Body of pancreas (tissue), 4 donors: Measurements from ENCODE around the gene PARP8. TPM values are rescaled to one million over a fixed set of nuclear protein-coding genes. Genes with fewer than 3 reads are reported as not detected.

Source experiments
- ATAC-seq: fragments of 150-250 bp; one replicate; pipeline ENCODE4 v1.9.1; 2016
- DNase-seq, 4 donors: peaks; one replicate each; pipeline ENCODE4 v3.0.0-alpha.2; 2019
- H3K27ac ChIP-seq, 4 donors: fragments of 200-600 bp; sonication (generic); 1 replicate in 3 of 4; 2 replicates in 1 of 4; pipeline versions ENCODE4 v1.5.1 to v1.6.1; 2016 to 2019; ENCODE audit warnings: mild to moderate bottlenecking in 1 of 4, mixed read lengths in 1 of 4, moderate library complexity in 1 of 4
- H3K27me3 ChIP-seq, 2 donors: fragments of 200-600 bp; sonication (generic); one replicate each; pipeline ENCODE4 v1.6.0; 2016; ENCODE audit warnings: mild to moderate bottlenecking in 1 of 2
- H3K36me3 ChIP-seq, 2 donors: fragments of 200-600 bp; sonication (generic); replicated peaks in 1 of 2; 2 replicates each; pipeline ENCODE4 v1.5.1; 2016; ENCODE audit warnings: low read depth in 2 of 2; ENCODE audit not compliant: insufficient read depth in 1 of 2
- H3K4me1 ChIP-seq: fragments of 200-600 bp; sonication (generic); one replicate; pipeline ENCODE4 v1.6.0; 2016
- H3K4me3 ChIP-seq, 2 donors: fragments of 200-600 bp; sonication (generic); 1 replicate in 1 of 2; 2 replicates in 1 of 2; pipeline ENCODE4 v1.5.1; 2016 to 2019
- H3K9me3 ChIP-seq, 3 donors: fragments of 200-600 bp; sonication (generic); 1 replicate in 2 of 3; 2 replicates in 1 of 3; pipeline ENCODE4 v1.5.1; 2016
- POLR2A ChIP-seq, 3 donors: fragments of 450-650 bp; IDR thresholded peaks; one replicate each; pipeline ENCODE4 v1.6.1; 2016; ENCODE audit warnings: antibody characterized with exemption in 3 of 3, mild to moderate bottlenecking in 2 of 3
- WGBS, 2 donors: methylation state at CpG; one replicate each; pipeline ENCODE4 v1.1.5; 2017; 5-methylcytosine and 5-hydroxymethylcytosine counted together
- intact Hi-C: fragments of 100-400 bp; cut with DNase I; formaldehyde crosslinking; loops from one replicate; pipeline ENCODE4 v1.15.1; 2023
- total RNA-seq, 2 donors: library from RNA; depleted of rRNA; stranded (reverse); fragments of >200 nt; gene quantifications; one replicate each; pipeline ENCODE4 v1.1.0, GENCODE V29; 2016
- TF ChIP-seq, protein P1 (sequence below), 7 experiments: fragments of 450-650 bp in 4 of 7; fragments of 200-600 bp in 3 of 7; sonication (generic) in 3 of 7; IDR thresholded peaks; one replicate each; pipeline ENCODE4 v1.5.1; 2016 to 2019; ENCODE audit warnings: antibody characterized with exemption in 7 of 7

The PARP8 gene
- total RNA-seq, 2 donors from 2014 or later: 13.5 to 17.9 TPM

GRCh38 chr5:50700706-50701105, 34.3 kb downstream of the PARP8 start:
- no peak for ATAC-seq
- Histone ChIP-seq H3K9me3 (no peaks in the 10 kb centered on the region), H3K36me3 (no peaks in the 10 kb centered on the region), H3K27ac (no peak overlapping the region), H3K27me3 (no peaks in the 10 kb centered on the region), H3K4me1 (peaks cover 9% of the 10 kb centered on the region), H3K4me3 (no peak overlapping the region)
- DNase-seq: no peak
- WGBS, 2 donors: 87 to 89% methylated on average over 4 of the region's 4 CpGs
- TF ChIP-seq, protein P1, sequence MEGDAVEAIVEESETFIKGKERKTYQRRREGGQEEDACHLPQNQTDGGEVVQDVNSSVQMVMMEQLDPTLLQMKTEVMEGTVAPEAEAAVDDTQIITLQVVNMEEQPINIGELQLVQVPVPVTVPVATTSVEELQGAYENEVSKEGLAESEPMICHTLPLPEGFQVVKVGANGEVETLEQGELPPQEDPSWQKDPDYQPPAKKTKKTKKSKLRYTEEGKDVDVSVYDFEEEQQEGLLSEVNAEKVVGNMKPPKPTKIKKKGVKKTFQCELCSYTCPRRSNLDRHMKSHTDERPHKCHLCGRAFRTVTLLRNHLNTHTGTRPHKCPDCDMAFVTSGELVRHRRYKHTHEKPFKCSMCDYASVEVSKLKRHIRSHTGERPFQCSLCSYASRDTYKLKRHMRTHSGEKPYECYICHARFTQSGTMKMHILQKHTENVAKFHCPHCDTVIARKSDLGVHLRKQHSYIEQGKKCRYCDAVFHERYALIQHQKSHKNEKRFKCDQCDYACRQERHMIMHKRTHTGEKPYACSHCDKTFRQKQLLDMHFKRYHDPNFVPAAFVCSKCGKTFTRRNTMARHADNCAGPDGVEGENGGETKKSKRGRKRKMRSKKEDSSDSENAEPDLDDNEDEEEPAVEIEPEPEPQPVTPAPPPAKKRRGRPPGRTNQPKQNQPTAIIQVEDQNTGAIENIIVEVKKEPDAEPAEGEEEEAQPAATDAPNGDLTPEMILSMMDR (IDR thresholded peaks at IDR 0.05): no peak
- no peak for TF ChIP-seq POLR2A (IDR thresholded peaks at IDR 0.05)
- intact Hi-C loops: no loop called here

- Histone ChIP-seq H3K27me3 (no peaks in the 10 kb centered on the region), H3K4me3 (no peak overlapping the region), H3K4me1 (peaks cover 9% of the 10 kb centered on the region), H3K27ac (no peak overlapping the region), H3K9me3 (no peaks in the 10 kb centered on the region), H3K36me3 (no peaks in the 10 kb centered on the region)
- no peak for TF ChIP-seq POLR2A (IDR thresholded peaks at IDR 0.05)
- TF ChIP-seq, protein P1 (IDR thresholded peaks at IDR 0.05): no peak
- DNase-seq (no peak), ATAC-seq (no peak)
- 76 to 88% methylated on average over 9 of the region's 9 CpGs for WGBS, 2 donors
- intact Hi-C loops: no loop called here
These were observed 36.4 kb downstream of the PARP8 start for GRCh38 chr5:50702615-50703366.

- H3K27me3 ChIP-seq: no peaks in the 10 kb centered on the region
- 91 to 92% methylated on average over 1 of the region's 1 CpG for WGBS, 2 donors
- TF ChIP-seq, protein P1 (IDR thresholded peaks at IDR 0.05): no peak
- no peak for TF ChIP-seq POLR2A (IDR thresholded peaks at IDR 0.05)
- no peak overlapping the region for H3K4me3 ChIP-seq
- intact Hi-C loops: no loop called here
- no peaks in the 10 kb centered on the region for H3K9me3 ChIP-seq
- no peaks in the 10 kb centered on the region for H3K36me3 ChIP-seq
- H3K27ac ChIP-seq: no peak overlapping the region
- H3K4me1 ChIP-seq: peaks cover 9% of the 10 kb centered on the region
- DNase-seq: no peak
- no peak for ATAC-seq
These were observed 36.9 kb downstream of the PARP8 start for GRCh38 chr5:50703367-50703666.

DNA sequence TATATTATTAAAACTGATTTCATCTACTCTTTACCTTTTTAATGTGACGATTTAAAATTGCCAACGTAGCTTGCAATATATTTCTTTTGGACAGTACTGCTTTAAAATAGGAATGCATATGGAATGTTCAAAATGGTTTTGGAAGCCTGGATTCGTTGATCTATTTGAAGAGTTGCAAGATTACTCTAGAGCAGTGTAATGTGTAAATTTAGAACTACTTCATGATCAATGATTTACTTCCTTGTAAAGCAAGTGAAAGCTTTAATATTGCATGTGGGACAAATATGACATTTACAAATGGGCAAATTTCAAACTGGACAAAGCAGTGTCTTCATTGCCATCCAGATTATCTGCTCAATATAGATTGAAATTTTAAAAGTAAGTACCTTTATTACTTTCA, 38.3 kb downstream of the PARP8 start:
- Histone ChIP-seq H3K4me1 (peaks cover 9% of the 10 kb centered on the region), H3K27me3 (no peaks in the 10 kb centered on the region), H3K4me3 (no peak overlapping the region), H3K36me3 (no peaks in the 10 kb centered on the region), H3K9me3 (no peaks in the 10 kb centered on the region), H3K27ac (no peak overlapping the region)
- intact Hi-C loops: no loop called here
- ATAC-seq (no peak), DNase-seq (no peak)
- 57 to 59% methylated on average over 3 of the region's 3 CpGs for WGBS, 2 donors
- no peak for TF ChIP-seq POLR2A (IDR thresholded peaks at IDR 0.05)
- TF ChIP-seq, protein P1 (IDR thresholded peaks at IDR 0.05): no peak

DNA sequence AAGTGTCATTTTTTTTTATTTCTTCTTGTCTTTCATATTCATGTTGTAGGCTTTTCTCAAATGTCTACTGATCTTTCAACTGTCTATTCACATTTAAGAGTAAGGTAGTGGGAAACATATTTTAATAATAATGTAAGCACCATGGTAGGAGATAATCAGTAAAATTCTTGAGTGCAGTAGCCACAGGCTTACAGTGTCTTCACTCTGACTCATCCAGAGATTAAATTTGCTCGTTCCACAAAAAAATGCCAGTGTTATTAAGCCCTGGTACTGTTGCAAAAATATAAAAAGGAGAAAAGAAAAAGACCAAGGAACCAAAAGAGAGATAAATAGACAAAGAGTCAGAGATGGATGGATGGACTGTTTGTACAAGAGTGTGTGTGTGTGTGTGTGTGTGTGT, 43.0 kb downstream of the PARP8 start:
- no peaks in the 10 kb centered on the region for H3K27me3 ChIP-seq
- TF ChIP-seq, protein P1 (IDR thresholded peaks at IDR 0.05): no peak
- no peak for TF ChIP-seq POLR2A (IDR thresholded peaks at IDR 0.05)
- no peaks in the 10 kb centered on the region for H3K36me3 ChIP-seq
- WGBS, 2 donors: 76 to 85% methylated on average over 1 of the region's 1 CpG
- peaks cover 18% of the 10 kb centered on the region for H3K4me1 ChIP-seq
- H3K9me3 ChIP-seq: no peaks in the 10 kb centered on the region
- no peak overlapping the region for H3K27ac ChIP-seq
- DNase-seq: no peak
- ATAC-seq: no peak
- H3K4me3 ChIP-seq: no peak overlapping the region
- intact Hi-C loops: no loop called here
